GM21619 (cell line): ENCODE data around the gene CFAP299.

Experiments used
- ATAC-seq: cut with Tn5 transposase; IDR thresholded peaks from one replicate; pipeline ENCODE4 v1.9.1; 2021; ENCODE audit not compliant: unreplicated experiment

The CFAP299 gene

GRCh38 chr4:80806472-80806871, 470.9 kb downstream of the CFAP299 start:
- no peak for ATAC-seq

- ATAC-seq = no peak
These were observed 473.7 kb downstream of the CFAP299 start for GRCh38 chr4:80809039-80809729.

- no peak for ATAC-seq
These were observed 475.9 kb downstream of the CFAP299 start for GRCh38 chr4:80811406-80811805.

- no peak for ATAC-seq
These were observed 476.6 kb downstream of the CFAP299 start for GRCh38 chr4:80812145-80812544.

- ATAC-seq = no peak
These were observed 478.7 kb downstream of the CFAP299 start for GRCh38 chr4:80814266-80814665.

GRCh38 chr4:80831383-80832361, 496.1 kb downstream of the CFAP299 start:
- no peak for ATAC-seq

GRCh38 chr4:80839281-80839680, 503.8 kb downstream of the CFAP299 start:
- ATAC-seq = no peak

- no peak for ATAC-seq
These were observed 504.3 kb downstream of the CFAP299 start for GRCh38 chr4:80839792-80840191.

- no peak for ATAC-seq
These were observed 504.9 kb downstream of the CFAP299 start for GRCh38 chr4:80840396-80840795.

- ATAC-seq = no peak
These were observed 506.2 kb downstream of the CFAP299 start for GRCh38 chr4:80841587-80842281.

GRCh38 chr4:80846210-80846609, 510.7 kb downstream of the CFAP299 start:
- no peak for ATAC-seq

- no peak for ATAC-seq
These were observed 516.5 kb downstream of the CFAP299 start for GRCh38 chr4:80852061-80852460.

- no peak for ATAC-seq
These were observed 538.0 kb downstream of the CFAP299 start for GRCh38 chr4:80873571-80873970.

GRCh38 chr4:80874979-80875378, 539.4 kb downstream of the CFAP299 start:
- ATAC-seq = no peak

GRCh38 chr4:80875642-80876041, 540.1 kb downstream of the CFAP299 start:
- ATAC-seq = peak; percentile 92

- ATAC-seq = peak; percentile 76
These were observed 541.3 kb downstream of the CFAP299 start for GRCh38 chr4:80876810-80877209.

GRCh38 chr4:80878218-80878617, 542.7 kb downstream of the CFAP299 start:
- no peak for ATAC-seq

GRCh38 chr4:80897537-80898303, 562.2 kb downstream of the CFAP299 start:
- ATAC-seq = peak; percentile 70

GRCh38 chr4:80900908-80901307, 565.4 kb downstream of the CFAP299 start:
- no peak for ATAC-seq

GRCh38 chr4:80903020-80903419, 567.5 kb downstream of the CFAP299 start:
- ATAC-seq = no peak

- ATAC-seq = no peak
These were observed 574.4 kb downstream of the CFAP299 start for GRCh38 chr4:80909938-80910337.
